GM20000 (cell line): Measurements from ENCODE around the gene MYO9B.
"Not testable (repeated sequence)": the region's sequence is repeated elsewhere in the genome, so short reads cannot be mapped to it uniquely, and the experiment has no call there.

Experiments used
- DNase-seq: peaks from one replicate; pipeline ENCODE4 v3.0.0; 2012; ENCODE audit warnings: low spot score
- CTCF ChIP-seq: IDR thresholded peaks from 2 replicates; pipeline ENCODE4 v1.5.1; 2012; ENCODE audit warnings: mild to moderate bottlenecking, control low read depth; ENCODE audit errors: extremely low read depth, missing control alignments

Gene MYO9B

GRCh38 chr19:17180997-17181702, 105.6 kb downstream of the MYO9B start:
- no peak for DNase-seq
- no peak for TF ChIP-seq CTCF

- TF ChIP-seq CTCF = no peak
- DNase-seq = no peak
These were observed 107.7 kb downstream of the MYO9B start for GRCh38 chr19:17183271-17183761.

GRCh38 chr19:17183858-17184321, 108.3 kb downstream of the MYO9B start:
- TF ChIP-seq CTCF = no peak
- peak; percentile 66 for DNase-seq

GRCh38 chr19:17184371-17184841, 108.8 kb downstream of the MYO9B start:
- no peak for DNase-seq
- no peak for TF ChIP-seq CTCF

GRCh38 chr19:17185590-17185989, 110.0 kb downstream of the MYO9B start:
- DNase-seq = no peak
- no peak for TF ChIP-seq CTCF

- DNase-seq = not testable (repeated sequence)
These were observed 116.2 kb downstream of the MYO9B start for GRCh38 chr19:17191736-17192135.

GRCh38 chr19:17192751-17193150, 117.2 kb downstream of the MYO9B start:
- DNase-seq = no peak
- TF ChIP-seq CTCF = no peak

GRCh38 chr19:17194608-17195007, 119.0 kb downstream of the MYO9B start:
- no peak for DNase-seq
- no peak for TF ChIP-seq CTCF
